ENCODE measurements around the gene STMN3.
A peak's percentile ranks its signal among the peaks of the same experiment; 100 is the strongest.
"Not testable (repeated sequence)": the region's sequence is repeated elsewhere in the genome, so short reads cannot be mapped to it uniquely, and the experiment has no call there.

Gene STMN3

GRCh38 chr20:63657260-63657936, 4.2 kb upstream of the STMN3 start:
- no peak for DNase-seq

- no peak for DNase-seq
Measured at GRCh38 chr20:63656451-63656850, 3.2 kb upstream of the STMN3 start.

- no peak for DNase-seq
Measured at GRCh38 chr20:63655249-63655648, 2.0 kb upstream of the STMN3 start.

- no peak for DNase-seq
Measured at GRCh38 chr20:63653974-63654668, 897 bp upstream of the STMN3 start.

- DNase-seq: peak; percentile 9
Measured at GRCh38 chr20:63652192-63652980, 838 bp downstream of the STMN3 start.

GRCh38 chr20:63651942-63652191, 1.4 kb downstream of the STMN3 start:
- no peak for DNase-seq

GRCh38 chr20:63650486-63650885, 2.7 kb downstream of the STMN3 start:
- DNase-seq: not testable (repeated sequence)

- no peak for DNase-seq
Measured at GRCh38 chr20:63648895-63649589, 4.2 kb downstream of the STMN3 start.

- DNase-seq: no peak
Measured at GRCh38 chr20:63648190-63648589, 5.0 kb downstream of the STMN3 start.

GRCh38 chr20:63645218-63645617, 8.0 kb downstream of the STMN3 start:
- DNase-seq: no peak

GRCh38 chr20:63643946-63644345, 9.3 kb downstream of the STMN3 start:
- DNase-seq: no peak

- DNase-seq: no peak
Measured at GRCh38 chr20:63643499-63643898, 9.7 kb downstream of the STMN3 start.

GRCh38 chr20:63642527-63643247, 10.5 kb downstream of the STMN3 start:
- DNase-seq: no peak

GRCh38 chr20:63641792-63642523, 11.3 kb downstream of the STMN3 start:
- DNase-seq: peak; percentile 80

- no peak for DNase-seq
Measured at GRCh38 chr20:63641146-63641791, 12.0 kb downstream of the STMN3 start.

GRCh38 chr20:63640686-63641085, 12.5 kb downstream of the STMN3 start:
- DNase-seq: not testable (repeated sequence)

- no peak for DNase-seq
Measured at GRCh38 chr20:63640086-63640485, 13.1 kb downstream of the STMN3 start.

GRCh38 chr20:63639093-63639975, 13.9 kb downstream of the STMN3 start:
- DNase-seq: no peak

GRCh38 chr20:63636752-63637628, 16.2 kb downstream of the STMN3 start:
- DNase-seq: no peak

Data from fibroblast of skin of scalp (primary cell).